Measurements from ENCODE around the gene PITX1. TPM values are rescaled to one million over a fixed set of nuclear protein-coding genes. Genes with fewer than 3 reads are reported as not detected.

Gene PITX1
- total RNA-seq, 4 donors from 2014 or later: 0.13 to 0.44 TPM; not detected in 2

GRCh38 chr5:135058331-135058732 lies 24.3 kb upstream of the PITX1 start:
- no peaks in the 10 kb centered on the region for H3K4me1 ChIP-seq
- no peak overlapping the region for H3K27ac ChIP-seq
- 58 to 75% methylated on average over 4 to 8 of the region's 8 CpGs for WGBS, 2 donors

GRCh38 chr5:135057233-135057632 lies 23.2 kb upstream of the PITX1 start:
- DNase-seq: no peak
- Histone ChIP-seq H3K4me1 (no peaks in the 10 kb centered on the region), H3K9me3 (no peaks in the 10 kb centered on the region), H3K27me3 (no peaks in the 10 kb centered on the region), H3K4me3 (replicated peaks in 1 of 3) (no peak overlapping the region), H3K36me3 (no peaks in the 10 kb centered on the region), H3K27ac (no peak overlapping the region)
- TF ChIP-seq CTCF (IDR thresholded peaks at IDR 0.05) (no peak), POLR2A (IDR thresholded peaks at IDR 0.05) (no peak)
- 62 to 80% methylated on average over 2 of the region's 2 CpGs for WGBS, 2 donors
- intact Hi-C loops (cut with DNase I): no loop called here

More at GRCh38 chr5:135058331-135058732, 24.3 kb upstream of the PITX1 start:
- Histone ChIP-seq H3K27me3 (no peaks in the 10 kb centered on the region), H3K36me3 (no peaks in the 10 kb centered on the region), H3K4me3 (replicated peaks in 1 of 3) (no peak overlapping the region), H3K9me3 (no peaks in the 10 kb centered on the region)
- intact Hi-C loops (cut with DNase I): no loop called here
- no peak for TF ChIP-seq CTCF (IDR thresholded peaks at IDR 0.05)
- no peak for TF ChIP-seq POLR2A (IDR thresholded peaks at IDR 0.05)
- no peak for DNase-seq

GRCh38 chr5:135056316-135057030 lies 22.4 kb upstream of the PITX1 start:
- no peak overlapping the region for H3K27ac ChIP-seq
- intact Hi-C loops (cut with DNase I): no loop called here
- no peak for DNase-seq
- H3K9me3 ChIP-seq: no peaks in the 10 kb centered on the region
- no peaks in the 10 kb centered on the region for H3K27me3 ChIP-seq
- TF ChIP-seq CTCF (IDR thresholded peaks at IDR 0.05): no peak
- no peak for TF ChIP-seq POLR2A (IDR thresholded peaks at IDR 0.05)
- no peak overlapping the region for H3K4me3 ChIP-seq (replicated peaks in 1 of 3)
- no peaks in the 10 kb centered on the region for H3K36me3 ChIP-seq
- WGBS, 2 donors: 71 to 90% methylated on average over 8 of the region's 8 CpGs
- no peaks in the 10 kb centered on the region for H3K4me1 ChIP-seq

- H3K27ac ChIP-seq: no peak overlapping the region
- DNase-seq: no peak
- H3K9me3 ChIP-seq: no peaks in the 10 kb centered on the region
- H3K4me3 ChIP-seq (replicated peaks in 1 of 3): no peak overlapping the region
- intact Hi-C loops (cut with DNase I): no loop called here
- H3K27me3 ChIP-seq: no peaks in the 10 kb centered on the region
- no peaks in the 10 kb centered on the region for H3K4me1 ChIP-seq
- H3K36me3 ChIP-seq: no peaks in the 10 kb centered on the region
- 38 to 65% methylated on average over 3 to 4 of the region's 5 CpGs for WGBS, 2 donors
- TF ChIP-seq CTCF (IDR thresholded peaks at IDR 0.05): no peak
- TF ChIP-seq POLR2A (IDR thresholded peaks at IDR 0.05): no peak
Measured at GRCh38 chr5:135055396-135055795, 21.4 kb upstream of the PITX1 start.

GRCh38 chr5:135054546-135054945 lies 20.5 kb upstream of the PITX1 start:
- Histone ChIP-seq H3K27me3 (no peaks in the 10 kb centered on the region), H3K4me3 (replicated peaks in 1 of 3) (no peak overlapping the region), H3K36me3 (no peaks in the 10 kb centered on the region), H3K4me1 (no peaks in the 10 kb centered on the region), H3K9me3 (no peaks in the 10 kb centered on the region), H3K27ac (no peak overlapping the region)
- intact Hi-C loops (cut with DNase I): no loop called here
- DNase-seq: no peak
- WGBS, 2 donors: 81 to 88% methylated on average over 2 of the region's 2 CpGs
- TF ChIP-seq POLR2A (IDR thresholded peaks at IDR 0.05): no peak
- no peak for TF ChIP-seq CTCF (IDR thresholded peaks at IDR 0.05)
